ENCODE results near the gene DICER1.

GRCh38 chr14:95162641-95163040 is 5.3 kb upstream of the DICER1 start:
- TF ChIP-seq CTCF (conservative IDR thresholded peaks at IDR 0.05; ENCODE audit: low read depth in 2 of 2) (no peak), REST (IDR thresholded peaks at IDR 0.05; ENCODE audit: unreplicated experiment) (no peak), EZH2 (IDR thresholded peaks at IDR 0.05; ENCODE audit: low read depth, unreplicated experiment) (no peak), EZH2phosphoT487 (IDR thresholded peaks at IDR 0.05; ENCODE audit: unreplicated experiment) (no peak)
